Stimulated activated CD4-positive, alpha-beta T cell treated with anti-CD3 and anti-CD28 coated beads, Interleukin-1b, Interleukin-23, amount 100 ng/mL, for 1 hour (primary cell): ENCODE results near the gene UVSSA.
"Not testable (repeated sequence)": the region's sequence is repeated elsewhere in the genome, so short reads cannot be mapped to it uniquely, and the experiment has no call there.

ENCODE experiments used
- DNase-seq, 2 donors: peaks; one replicate each; pipeline ENCODE4 v3.0.0-alpha.2; 2020; ENCODE audit warnings: low read depth in 2 of 2

The UVSSA gene

GRCh38 chr4:1364217-1364616 is 17.2 kb downstream of the UVSSA start:
- no peak for DNase-seq

- DNase-seq, result no peak
These were observed 17.7 kb downstream of the UVSSA start for GRCh38 chr4:1364748-1365147.

GRCh38 chr4:1365271-1366178 is 18.5 kb downstream of the UVSSA start:
- DNase-seq, result no peak

- DNase-seq, result no peak
These were observed 19.6 kb downstream of the UVSSA start for GRCh38 chr4:1366371-1367229.

- no peak for DNase-seq
These were observed 20.4 kb downstream of the UVSSA start for GRCh38 chr4:1367230-1367935.

- DNase-seq, result no peak
These were observed 20.9 kb downstream of the UVSSA start for GRCh38 chr4:1367936-1368289.

GRCh38 chr4:1368421-1369090 is 21.5 kb downstream of the UVSSA start:
- no peak for DNase-seq

- DNase-seq, result no peak
These were observed 22.1 kb downstream of the UVSSA start for GRCh38 chr4:1369091-1369450.

GRCh38 chr4:1369479-1370079 is 22.6 kb downstream of the UVSSA start:
- no peak for DNase-seq

GRCh38 chr4:1370321-1371124 is 23.5 kb downstream of the UVSSA start:
- no peak for DNase-seq

- DNase-seq, result no peak
These were observed 24.5 kb downstream of the UVSSA start for GRCh38 chr4:1371176-1372165.

- DNase-seq, result not testable (repeated sequence)
These were observed 25.6 kb downstream of the UVSSA start for GRCh38 chr4:1372576-1372975.

GRCh38 chr4:1373892-1374705 is 27.1 kb downstream of the UVSSA start:
- no peak for DNase-seq

- DNase-seq, result no peak
These were observed 27.7 kb downstream of the UVSSA start for GRCh38 chr4:1374706-1375045.

GRCh38 chr4:1375051-1375721 is 28.2 kb downstream of the UVSSA start:
- no peak for DNase-seq

GRCh38 chr4:1375761-1376322 is 28.8 kb downstream of the UVSSA start:
- no peak for DNase-seq

- DNase-seq, result no peak
These were observed 29.4 kb downstream of the UVSSA start for GRCh38 chr4:1376391-1376840.
